Activated CD4-positive, alpha-beta T cell treated with anti-CD3 and anti-CD28 coated beads for 48 hours (primary cell): ENCODE data around the gene LZTS2.

ENCODE experiments used
- DNase-seq: peaks from one replicate; pipeline ENCODE4 v3.0.0-alpha.2; 2020

The LZTS2 gene

DNA sequence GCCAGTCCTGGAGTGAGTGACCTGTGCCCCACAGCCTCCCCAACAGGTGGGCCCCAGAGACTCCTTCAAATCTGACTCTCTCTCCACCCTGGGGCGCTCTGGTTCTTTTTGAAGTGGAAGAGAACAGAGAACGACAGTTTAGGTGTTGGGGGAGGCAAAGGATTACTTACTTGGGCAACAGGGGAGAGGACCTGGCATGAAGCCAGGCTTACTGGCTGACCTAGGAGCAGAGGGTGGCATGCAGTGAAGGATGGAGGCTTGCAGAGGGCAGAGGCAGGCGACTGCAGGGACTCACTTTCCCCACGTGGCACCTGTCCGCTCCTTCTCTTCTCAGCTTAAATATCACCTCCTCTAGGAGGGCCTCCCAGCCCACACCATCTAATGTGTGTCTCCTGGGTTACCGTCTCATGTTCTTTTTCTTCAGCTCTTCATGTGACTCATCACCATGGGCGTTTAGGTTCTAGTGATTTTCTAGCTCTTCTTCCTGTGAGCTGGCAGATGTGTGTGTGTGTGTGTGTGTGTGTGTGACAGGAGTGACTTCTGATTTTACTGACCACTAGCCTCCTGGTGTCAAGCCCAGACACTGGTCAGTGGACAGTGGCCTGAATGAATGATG, 15.5 kb downstream of the LZTS2 start:
- peak; percentile 33 for DNase-seq

DNA sequence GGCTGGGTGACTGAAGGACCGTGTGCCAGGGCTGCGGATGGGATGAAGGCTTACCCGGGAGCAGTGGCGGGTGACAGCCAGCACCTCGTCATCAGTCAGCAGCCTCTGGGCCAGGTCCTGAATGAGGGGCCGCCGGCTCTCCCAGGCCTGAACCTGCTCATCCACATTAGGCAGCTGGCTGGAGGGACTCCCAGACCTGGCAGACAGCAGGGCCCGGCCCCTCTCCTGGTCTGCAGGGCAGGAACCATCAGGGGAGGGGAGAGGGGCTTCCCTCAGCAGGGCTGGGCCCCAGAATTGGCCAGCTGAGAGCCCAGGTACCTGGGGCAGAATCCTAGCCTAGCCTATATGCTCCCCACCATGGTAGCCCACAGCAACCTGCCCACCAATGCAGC, 16.0 kb downstream of the LZTS2 start:
- DNase-seq = no peak

DNA sequence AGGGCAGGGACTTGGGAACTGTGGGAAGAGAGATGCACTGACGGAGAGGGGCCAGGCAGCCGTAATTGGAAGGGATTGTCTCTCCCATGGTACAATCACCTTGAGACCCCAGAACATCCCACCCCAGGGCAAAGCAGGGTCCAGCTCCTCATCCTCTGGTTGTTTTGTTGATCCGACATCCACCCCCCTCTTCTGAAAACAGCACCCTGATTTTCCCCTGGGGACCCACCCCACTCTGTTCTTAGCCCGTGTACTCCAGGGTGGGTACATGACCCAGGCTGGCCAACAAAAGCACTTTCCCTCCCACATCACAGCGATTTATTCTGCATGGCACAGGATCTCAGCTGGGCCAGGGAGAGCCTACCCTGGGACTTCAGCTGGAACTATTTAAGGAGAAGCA, 17.2 kb downstream of the LZTS2 start:
- DNase-seq = no peak

DNA sequence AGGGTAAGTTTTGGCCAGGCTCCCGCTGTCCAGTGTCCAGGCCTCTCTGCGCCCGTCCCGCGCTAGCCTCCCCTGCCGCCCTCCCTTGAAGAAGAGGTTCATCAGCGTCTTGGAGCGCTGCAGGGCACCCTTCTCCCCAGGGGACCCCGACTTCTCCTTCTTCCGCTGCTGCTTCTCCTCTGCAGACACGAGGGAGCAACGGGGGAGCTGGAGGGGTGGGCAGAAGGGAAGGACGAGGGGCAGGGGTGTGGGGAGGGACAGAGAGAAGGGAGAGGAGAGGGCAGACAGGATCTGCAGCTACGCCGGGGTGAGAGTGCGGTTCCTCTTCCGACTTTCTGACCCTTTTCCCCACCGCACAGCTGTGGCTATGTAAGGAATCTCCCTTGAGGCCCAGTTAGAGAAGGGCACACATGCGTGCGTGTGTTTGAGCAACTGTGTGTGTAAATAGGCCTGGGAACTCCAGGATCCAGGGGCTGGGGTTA, 18.6 kb downstream of the LZTS2 start:
- no peak for DNase-seq

DNA sequence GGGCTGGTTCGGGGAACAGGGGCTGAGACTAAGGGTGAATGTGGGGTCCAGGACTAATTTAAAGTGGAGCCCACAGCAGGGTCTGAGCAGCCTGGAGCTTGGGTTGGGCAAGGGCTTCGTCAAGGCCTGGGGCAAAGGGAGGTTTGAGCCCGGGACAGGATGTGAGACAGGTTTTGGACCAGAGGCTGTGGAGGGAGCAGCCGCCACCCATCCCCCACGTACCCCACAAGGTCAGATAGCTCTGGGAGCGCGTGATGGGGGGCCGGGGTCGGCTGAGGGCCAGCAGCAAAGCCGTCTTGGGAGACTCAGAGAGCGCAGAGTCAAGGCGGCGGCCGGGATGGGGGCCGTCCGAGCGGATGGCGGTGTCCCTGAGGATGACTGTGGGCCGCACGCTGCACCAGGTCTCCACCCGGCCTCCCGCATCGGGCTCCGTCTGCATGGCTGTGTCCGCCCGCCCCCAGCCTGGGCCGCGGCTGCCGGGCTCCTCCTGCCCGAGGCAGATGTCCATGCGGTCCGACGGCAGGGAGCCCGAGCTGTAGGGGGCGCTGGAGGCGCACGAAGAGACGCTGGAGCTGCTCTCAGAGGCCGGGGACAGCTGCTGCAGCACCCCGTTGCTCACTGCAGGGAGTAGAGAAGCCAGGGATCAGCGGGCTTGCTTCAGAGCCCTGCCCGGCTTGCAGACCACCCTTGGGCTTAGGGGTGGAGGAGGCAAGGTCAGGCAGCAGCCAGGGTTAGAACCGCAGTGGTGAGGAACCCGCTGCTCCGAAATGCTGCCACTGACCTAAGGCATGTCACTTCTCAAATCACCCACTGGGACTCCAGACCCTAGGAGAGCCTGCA, 19.2 kb downstream of the LZTS2 start:
- DNase-seq = peak; percentile 91

DNA sequence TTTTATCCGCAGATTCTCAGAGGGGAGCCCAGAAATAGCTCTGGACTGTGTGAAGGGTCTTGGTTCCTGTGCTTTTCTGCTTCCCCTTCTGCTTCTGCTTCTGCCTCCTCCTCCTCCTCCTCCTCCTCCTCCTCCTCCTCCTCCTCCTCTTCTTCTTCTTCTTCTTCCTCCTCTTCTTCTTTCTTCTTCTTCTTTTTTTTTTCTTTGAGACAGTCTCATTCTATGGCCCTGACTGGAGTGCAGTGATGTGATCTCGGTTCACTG, 19.8 kb downstream of the LZTS2 start:
- DNase-seq = no peak

DNA sequence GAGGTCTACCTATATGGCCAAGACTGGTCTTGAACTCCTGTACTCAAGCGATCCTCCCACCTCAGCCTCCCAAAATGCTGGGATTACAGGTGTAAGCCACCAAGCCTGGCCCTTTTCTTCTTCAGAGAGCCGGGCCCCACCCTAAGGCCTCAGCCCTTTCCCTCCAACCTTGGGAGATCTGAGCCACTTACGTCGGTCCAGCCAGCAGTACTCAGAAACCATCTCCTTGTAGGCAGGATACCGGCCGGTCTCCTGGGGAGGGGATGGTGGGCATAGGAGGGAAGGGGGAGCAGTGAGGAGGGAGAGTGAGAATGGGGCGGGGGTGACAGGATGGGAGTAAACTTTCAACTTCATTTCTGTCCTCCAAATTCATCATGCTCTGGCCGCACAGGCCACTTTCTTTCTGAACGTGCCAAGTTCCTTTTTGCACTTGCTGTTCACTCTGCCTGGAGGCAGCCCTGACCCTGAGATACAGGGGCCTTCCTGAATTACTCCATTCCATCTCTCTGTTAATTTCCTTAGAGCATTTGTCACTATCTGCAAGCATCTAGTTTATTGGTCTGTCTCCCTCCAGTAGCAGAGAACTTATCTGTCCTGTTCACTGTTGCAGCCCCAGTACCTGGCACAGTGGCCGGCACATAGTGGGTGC, 20.9 kb downstream of the LZTS2 start:
- no peak for DNase-seq

DNA sequence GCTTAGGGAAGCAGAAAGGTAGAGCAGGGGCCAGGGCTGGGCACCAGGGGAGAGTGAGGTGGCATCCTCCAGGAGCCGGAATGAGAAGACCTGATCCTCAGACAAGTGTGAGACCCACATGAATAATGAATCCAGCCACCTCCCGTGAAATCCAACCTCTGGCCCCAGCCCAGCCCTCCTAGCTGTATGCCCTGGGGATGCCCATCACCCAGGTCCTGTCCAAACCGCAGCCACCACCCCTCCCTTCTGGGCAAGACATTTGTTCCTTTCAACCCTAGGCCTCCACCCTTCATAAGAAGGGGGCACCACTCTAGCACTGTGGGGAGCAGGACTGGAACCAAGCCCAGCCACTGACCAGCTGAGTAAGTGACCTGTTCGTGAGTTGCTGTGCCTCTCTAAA, 21.6 kb downstream of the LZTS2 start:
- no peak for DNase-seq

DNA sequence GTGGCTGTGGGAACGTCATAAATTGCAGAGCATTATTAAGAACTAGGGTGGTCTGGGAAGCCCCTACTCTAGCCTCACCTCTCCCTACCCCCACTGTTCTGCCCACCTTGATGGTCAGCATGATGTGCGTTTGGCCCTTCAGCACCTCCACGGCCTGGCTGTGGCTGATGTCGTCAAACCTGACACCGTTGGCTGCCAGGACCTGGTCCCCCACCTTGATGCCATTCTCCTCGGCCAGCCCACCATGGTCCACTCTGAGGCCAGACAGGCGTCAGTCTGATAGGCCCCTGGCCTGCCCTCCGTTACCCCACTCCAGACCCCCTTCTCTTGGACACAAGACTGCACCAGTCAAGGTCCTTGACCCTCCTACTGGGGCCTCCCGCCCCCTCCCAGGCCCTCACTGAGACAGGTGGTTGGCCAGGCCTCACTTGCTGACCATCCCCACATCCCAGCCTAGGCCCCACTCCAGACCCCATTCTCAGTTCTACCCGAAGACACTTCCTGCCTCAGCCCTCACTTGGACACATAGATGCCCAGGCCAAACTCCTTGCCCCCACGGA, 22.2 kb downstream of the LZTS2 start:
- DNase-seq = no peak

DNA sequence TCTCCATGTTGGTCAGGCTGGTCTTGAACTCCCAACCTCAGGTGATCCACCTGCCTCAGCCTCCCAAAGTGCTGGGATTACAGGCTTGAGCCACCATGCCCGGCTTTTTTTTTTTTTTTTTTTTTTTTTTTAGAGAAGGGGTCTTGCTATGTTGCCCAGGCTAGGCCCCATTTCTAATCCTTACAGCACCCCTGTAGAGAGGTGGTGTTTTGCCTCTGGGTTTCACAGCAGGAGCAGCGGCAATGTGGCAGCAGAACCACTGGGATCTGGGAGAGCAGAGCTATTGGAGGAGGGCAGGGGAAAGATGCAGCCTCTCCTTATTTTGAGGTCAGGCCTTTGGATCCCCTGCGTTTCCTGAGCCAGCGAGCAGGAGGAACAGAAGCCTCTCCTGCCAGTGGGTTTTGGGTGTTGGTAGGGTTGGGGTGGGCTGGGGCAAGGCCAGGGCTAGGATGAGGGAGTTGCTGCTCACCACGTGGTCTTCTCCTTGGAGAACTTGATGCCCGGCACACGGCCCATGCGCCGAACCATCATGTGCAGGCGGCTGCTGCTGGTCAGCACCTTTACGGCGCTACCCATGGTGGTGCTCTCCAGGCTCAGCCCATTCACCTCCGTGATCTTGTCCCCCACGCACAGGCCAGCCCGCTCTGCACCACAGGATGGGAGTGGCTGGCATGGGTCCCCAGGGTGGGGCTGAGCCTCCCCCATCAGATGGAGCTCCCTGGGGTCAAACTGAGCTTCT, 23.5 kb downstream of the LZTS2 start:
- no peak for DNase-seq

DNA sequence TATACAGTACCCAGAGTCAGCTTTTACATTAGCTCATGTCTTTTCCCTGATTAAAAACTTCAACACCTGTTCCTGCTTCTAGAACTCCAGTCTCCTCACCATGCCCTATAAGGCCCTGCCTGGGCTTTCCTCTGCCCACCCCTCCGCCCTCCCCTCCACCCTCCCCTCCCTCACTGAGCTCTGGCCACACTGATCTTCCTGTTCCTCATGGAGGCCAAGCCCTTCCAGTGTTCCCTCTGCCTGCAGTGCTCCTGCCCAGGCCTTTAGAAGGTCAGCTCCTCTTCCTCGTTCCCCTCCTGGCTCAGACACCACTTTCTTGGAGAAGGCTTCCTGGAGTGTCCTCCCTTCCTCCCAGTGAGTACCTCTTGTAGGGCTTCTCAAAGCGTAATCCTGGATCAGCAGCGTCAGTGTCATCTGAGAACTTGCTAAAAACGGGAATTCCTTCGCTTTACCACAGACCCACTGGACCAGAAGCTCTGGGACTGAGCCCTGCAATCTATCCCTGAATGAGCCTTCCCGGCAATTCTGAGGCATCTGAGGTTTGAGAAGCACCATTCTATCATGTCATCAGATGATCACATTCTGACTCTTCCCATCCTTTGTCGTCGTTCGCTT, 27.6 kb downstream of the LZTS2 start:
- DNase-seq = no peak

DNA sequence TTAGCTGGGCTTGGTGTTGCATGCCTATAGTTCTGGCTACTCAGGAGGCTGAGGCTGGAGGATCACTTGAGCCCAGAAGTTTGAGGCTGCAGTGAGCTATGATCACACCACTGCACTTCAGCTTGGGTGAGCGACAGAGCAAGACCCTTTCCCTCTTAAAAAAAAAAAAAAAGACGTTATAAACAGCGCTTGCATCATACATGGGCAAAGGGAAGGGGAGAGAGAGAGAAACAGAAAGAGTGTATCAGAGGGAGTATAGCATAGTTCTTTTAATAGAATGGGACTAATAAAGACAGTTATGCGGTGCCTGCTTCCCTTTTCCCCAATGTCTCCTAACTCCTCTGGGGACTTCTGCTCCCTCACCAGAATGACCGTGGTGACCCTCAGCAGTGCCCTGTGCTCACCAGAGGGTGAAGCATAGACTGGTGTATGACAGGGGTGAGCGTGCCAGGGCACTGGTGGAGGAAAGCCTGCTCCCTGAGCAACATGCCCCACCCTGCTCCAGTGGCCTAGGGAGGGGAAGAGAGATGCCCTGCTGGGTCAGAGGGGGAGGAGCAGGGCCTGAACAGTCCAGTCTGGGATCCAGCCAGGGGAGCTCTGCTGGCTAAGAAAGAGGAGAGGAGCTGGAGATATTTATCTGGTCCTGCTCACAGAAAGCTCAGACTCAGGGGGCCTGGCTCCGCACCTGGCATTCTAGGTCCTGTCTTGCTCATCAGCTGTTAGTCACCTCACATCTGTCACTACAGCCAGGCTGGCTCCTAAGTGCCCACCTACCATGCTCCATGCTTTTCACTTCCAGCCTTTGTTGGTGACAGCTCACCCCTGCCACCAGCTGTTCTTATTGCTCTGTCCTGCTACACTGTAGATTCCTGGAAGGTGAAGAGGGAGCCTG, 29.1 kb downstream of the LZTS2 start:
- DNase-seq = no peak

DNA sequence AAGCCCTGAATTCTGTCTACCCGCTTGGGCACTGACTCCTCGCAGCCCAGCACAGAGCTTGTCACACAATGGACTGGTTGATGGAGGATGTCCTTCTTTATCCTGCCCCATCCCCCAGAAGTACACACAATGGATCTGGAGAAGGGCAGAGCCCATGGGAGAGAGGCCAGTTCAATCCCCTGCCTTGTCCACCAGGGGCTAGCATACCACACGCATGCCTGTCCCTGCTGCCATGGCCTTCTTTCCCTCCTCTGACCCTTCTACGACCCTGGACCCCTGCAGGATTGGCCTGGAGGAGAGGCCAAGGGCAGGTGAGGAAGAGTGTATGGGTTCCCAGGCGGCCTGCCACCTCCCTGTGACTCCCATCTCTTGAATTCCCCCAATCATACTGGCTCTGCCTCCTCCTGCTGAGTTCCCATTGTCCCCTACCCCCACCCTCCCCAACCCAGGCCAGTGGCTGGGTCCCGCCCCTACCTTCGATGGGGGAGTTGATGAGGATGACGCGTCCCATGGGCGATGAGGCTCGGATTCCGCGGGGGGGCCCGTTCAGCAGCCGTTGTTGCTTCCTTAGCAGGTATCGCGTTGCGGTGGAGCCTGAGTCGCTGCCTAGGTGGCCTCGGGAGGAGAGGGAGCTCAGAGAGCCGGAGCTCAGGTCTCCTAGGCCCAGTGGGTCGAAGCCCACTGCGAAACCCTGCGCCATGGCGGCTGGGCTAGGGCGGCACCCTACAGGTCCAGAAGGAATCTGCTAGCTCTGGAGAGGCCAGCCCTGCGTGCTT, 30.1 kb downstream of the LZTS2 start:
- no peak for DNase-seq

DNA sequence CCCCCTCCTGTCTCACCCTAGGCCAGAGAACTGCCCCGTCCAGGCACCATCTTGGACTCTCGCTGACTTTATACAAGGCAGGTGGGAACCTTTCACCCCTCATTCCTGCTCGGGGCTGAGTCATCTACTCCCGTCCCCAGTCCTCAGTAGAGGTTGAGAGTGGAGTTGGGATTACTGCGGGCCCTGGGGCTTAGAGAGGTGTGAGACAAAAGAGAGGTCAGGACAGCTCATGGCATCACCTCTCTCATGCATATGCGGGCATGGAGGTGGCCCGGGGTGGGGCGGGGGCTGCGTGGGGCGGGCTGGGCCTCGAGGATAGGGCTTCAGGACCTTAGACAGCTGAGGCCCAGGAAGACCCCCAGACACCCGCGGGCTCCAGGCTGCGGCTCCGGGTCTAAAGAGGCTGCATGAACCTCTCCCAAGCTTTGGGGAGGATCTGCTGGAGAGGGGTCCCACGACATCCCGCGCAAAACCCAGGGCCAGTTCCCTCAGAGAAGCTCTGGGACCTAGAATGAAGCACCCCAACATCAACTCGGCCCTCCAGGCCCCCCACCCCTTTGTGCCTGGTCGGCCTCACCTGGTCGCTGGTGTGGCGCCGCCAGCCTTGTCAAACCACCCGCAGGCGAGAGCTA, 31.0 kb downstream of the LZTS2 start:
- no peak for DNase-seq

DNA sequence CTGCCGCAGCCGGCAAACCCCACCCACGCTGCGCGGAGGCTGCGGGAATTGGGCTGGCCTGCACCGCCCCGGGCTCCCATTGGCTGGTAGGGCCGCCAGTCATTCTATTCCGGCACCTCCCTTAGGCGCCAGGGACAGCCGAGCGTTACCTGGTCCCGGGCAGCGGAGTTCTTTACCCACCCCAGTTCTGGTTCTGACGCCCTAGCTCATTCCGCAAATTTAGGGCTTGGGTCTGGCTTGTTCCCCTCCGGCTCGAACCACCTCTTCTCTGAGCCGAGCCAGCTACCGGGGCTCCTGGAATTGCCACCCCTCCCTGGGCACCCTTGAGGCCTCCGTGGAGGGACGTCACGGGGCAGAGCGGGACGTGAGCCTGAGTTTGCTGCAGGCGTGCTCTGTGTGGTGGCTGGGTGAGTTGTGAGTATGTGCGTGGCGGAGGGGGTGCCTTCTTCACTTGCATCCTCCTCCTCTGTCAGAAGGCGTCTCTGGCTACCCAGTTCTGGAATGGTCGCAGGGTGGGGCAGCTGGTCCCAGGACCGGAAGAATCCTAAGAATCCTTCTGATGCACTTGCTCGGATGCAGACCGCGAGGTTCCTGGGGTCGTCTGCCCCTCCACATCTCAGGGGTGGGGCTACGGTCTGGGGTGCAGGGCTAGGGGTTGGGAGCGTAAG, 31.7 kb downstream of the LZTS2 start, which contains the start of the genes PDZD7 and SFXN3:
Gene PDZD7 (minus strand): TSS at position 2 of the 668 bp plus-strand sequence. CDS start 910 bp downstream, outside the sequence.
Gene SFXN3 (plus strand): TSS at position 107 of the 668 bp plus-strand sequence. CDS start 3,461 bp downstream, outside the sequence.
- peak; percentile 98 for DNase-seq

DNA sequence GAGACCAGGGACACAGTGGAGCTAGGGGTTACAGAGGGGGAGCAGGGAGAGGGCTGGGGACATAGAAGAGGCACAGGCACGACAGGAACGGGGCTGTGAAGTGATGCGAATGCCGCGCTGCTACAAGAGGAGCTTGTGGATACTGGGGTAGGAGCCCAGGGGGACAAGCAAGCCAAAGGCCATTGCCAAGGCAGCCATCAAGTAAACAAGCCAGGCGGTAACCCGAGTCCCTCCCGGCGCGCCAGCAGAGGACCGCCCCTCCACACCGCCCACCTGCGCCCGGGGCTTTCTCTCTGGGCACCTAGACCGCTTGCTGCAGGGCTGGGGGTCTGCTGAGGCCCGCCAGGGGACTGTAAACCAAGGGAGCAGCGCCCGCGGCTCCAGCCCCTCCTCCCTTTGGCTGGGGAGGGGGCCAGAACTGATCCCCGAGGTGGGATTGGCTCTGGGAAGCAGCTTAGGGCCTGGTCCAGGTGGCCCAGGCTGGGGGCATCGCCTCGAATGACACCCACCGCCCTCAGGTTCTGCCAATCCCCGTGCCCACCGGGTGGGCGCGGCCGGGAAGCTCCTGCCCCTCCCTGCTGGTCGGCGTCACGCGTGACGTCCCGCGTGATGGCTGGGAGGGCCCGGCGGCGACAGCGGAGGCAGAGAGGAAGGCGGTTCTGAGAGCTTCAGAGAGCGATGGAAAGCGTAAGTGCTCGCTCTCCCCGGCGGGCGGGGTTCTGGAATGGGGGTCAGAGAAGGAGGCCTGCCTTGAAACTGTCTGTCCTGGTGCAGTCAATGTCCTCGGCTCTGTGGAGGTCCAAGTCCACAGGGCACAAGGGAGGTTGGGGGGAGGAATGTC, 32.4 kb downstream of the LZTS2 start:
- DNase-seq = peak; percentile 82

DNA sequence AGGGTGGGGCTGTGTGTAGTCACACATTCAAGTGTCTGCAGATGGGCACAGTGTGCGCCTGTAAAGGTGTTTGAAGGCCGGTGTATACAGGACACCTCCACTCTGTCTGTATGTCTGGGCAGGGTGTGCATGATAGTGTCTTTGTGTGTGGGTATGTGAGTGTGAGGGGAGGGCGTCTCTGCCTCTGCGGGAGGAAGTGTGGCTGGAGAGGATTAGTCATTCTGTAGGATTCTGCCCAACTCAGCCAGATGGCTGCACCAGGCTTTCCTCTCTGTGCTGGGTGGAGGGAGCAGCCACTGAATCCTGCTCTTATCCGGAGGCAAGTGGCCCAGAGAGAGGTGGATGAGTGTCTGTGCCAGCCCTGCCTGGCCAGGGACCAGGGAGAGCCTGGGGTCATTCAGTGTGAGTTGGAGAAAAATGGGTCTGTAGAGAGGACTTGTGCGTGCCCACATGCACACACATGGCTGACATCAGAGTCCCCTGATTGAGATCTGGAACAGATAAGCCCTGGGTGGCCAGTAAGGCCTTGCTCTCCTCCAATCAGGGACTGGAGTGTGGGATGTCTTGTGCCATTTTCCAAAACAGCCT, 33.1 kb downstream of the LZTS2 start:
- DNase-seq = peak; percentile 68

DNA sequence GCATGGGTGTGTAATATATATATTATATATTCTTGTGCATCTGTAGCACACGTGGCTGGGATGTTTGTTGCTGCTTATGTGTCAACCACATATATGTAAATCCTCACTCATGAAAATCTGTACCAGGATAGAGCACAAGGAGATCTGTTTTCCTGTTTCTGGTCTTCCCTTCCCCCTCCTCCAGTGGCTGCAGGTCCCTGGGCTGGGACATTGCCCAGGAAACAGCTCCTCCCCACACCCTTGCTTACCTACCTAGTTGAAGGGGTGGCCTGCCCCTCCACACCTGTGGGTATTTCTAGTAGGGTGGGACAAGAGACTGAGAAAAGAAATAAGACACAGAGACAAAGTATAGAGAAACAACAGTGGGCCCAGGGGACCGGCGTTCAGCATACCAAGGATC, 33.7 kb downstream of the LZTS2 start:
- no peak for DNase-seq
